Suppressor macrophage (primary cell): ENCODE results near the gene GLIPR1.
"Not testable (repeated sequence)": the region's sequence is repeated elsewhere in the genome, so short reads cannot be mapped to it uniquely, and the experiment has no call there.

Experiments used
- DNase-seq, 4 experiments: peaks; one replicate each; pipeline ENCODE4 v3.0.0-alpha.2; 2020 to 2022

The GLIPR1 gene

GRCh38 chr12:75522124-75522523, 41.6 kb downstream of the GLIPR1 start:
- not testable (repeated sequence) for DNase-seq

DNA sequence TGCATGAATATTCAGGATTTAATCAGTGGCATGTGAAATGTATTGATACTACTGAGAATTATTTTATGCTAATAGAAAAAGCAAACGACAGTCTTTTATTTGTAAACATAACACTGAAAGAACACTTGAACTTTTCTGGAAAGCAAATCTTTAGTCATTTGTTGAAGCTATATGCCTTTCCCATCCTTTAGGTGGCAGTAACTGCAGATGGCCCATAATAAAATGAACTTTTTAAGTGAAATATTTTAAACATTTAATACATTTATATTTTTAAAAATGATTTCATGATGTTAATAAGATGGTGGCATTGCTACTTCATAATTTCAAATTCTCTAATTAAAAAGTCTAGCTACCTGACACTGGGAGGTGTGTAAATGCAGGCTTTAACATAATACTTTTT, 44.7 kb downstream of the GLIPR1 start:
- no peak for DNase-seq

GRCh38 chr12:75526655-75527511, 46.3 kb downstream of the GLIPR1 start:
- DNase-seq: peak; percentile 40 to 78 (median 62)

- DNase-seq: peak; percentile 5 to 56 (median 17)
These were observed 47.7 kb downstream of the GLIPR1 start for GRCh38 chr12:75528272-75528671.

- peak; percentile 8 to 35 (median 22) for DNase-seq
These were observed 48.1 kb downstream of the GLIPR1 start for GRCh38 chr12:75528692-75529091.

- no peak for DNase-seq
These were observed 48.8 kb downstream of the GLIPR1 start for GRCh38 chr12:75529316-75529715.

- DNase-seq: no peak
These were observed 49.3 kb downstream of the GLIPR1 start for GRCh38 chr12:75529826-75530225.

DNA sequence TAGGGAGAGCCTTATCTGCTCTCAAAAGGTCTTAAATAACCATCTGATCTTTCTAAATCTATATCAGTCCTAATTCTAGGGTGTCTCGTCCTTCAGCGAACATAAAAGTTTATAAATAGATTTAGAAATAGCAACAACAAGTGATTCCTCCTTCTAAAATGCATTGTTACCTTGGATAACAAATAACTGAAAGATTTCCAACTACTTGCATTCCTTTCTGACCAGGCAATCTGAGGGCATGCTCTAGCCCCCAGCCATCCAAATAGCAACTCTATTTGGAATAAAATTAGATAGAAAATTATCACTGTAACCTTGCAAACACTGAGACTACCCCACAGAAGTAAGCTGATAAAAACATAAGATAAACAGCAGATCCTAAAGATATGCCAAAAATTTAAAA, 52.7 kb downstream of the GLIPR1 start:
- no peak for DNase-seq

GRCh38 chr12:75539889-75540288, 59.3 kb downstream of the GLIPR1 start:
- no peak for DNase-seq

GRCh38 chr12:75542942-75543341, 62.4 kb downstream of the GLIPR1 start:
- DNase-seq: no peak

- DNase-seq: no peak
These were observed 63.0 kb downstream of the GLIPR1 start for GRCh38 chr12:75543529-75543928.

DNA sequence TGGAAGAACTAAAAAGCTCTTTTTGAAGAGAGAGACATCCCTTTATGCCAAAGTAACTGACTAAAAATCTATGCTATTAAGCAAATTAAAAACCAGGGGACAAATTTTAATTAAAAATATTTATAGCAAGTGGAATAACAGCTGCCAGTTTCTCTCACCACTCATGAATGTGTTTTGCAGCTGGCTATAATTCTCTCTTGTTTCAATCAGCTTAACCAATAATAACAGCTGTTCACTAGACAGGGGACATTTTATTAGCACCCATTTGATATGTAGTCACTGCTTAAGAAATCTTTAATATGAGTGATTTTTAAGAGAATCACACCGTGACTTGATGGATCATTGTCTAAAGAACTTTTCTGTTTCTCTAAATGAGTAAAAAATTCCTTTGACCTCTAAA, 65.1 kb downstream of the GLIPR1 start:
- no peak for DNase-seq

DNA sequence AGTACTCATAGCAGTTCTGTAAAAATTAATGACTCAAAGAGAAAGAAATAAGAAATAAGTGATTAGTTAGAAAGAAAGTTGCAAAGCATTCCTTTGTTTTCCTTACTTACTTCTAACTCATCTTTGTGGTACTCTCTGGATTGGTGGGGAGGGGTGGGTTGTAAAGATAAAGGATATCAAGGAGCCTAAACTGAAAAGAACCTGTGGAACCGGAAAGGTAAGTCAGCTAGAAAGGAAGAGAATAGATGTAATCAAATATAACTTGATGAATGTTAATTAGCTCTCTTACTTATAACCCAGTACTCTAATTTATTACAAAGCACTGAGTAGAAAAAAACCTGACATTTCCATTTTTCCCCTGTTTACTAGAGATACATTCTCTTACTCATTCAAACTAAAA, 68.3 kb downstream of the GLIPR1 start:
- DNase-seq: no peak

- no peak for DNase-seq
These were observed 69.4 kb downstream of the GLIPR1 start for GRCh38 chr12:75549989-75550388.

DNA sequence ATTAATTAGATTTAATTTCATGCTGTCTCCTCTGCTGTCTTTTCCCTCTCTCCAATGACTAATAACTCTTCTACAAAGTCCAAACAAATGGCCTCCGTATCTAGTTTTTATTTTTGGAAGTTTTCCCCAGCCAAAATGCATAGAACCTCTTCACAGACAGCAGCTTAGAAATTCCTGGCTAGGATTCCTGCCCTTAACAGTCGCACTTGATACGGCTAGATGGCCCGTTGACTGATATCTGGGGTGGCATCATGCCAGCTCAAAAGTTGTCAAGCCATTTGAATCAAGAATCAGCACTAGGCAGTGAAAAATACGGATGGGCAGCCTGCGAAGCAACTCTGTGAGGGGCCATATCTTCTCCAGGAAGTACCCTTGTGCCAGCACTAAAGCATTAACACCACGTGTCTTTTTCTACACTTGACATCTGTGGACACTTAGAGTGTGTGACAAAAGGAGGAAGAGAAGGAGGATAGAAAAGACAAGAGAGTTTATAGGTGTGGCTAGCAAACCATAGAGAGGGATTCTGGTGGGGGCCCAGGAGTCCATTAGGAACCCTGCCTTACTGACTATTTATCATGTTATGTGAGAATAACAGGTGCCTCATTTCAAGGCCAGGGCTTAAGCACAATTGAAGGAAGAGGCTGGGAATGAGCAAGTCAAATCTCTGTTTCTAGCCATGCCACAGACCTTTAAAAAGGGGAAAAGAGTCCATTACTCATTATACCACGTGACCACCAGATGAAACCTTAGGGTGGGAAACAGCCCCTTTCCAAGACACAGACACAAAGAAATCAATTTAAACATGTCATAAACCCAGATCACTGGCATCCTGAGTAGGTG, 70.1 kb downstream of the GLIPR1 start:
- DNase-seq: no peak

- no peak for DNase-seq
These were observed 70.9 kb downstream of the GLIPR1 start for GRCh38 chr12:75551477-75551876.

DNA sequence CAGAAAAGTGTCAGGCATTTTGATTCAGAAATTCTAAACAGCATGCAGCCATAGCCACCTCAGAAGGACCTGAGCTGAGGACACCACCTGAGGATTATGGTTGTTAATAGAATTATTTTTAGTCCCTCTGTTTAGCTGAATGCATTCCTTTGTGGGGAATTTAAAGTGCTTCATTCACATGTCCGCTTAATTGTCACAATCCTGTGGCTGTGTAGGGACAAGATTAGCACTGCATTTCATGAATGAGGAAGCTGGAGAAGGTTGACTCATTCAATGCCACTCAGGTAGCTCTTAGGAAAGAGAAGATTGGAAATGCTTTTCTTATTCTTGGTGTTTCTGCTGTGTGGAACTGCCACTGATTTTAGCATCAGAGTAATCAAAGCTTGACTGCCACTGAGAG, 72.8 kb downstream of the GLIPR1 start:
- DNase-seq: peak; percentile 6 to 44 (median 29)
